Left lung (tissue), 10 donors: Measurements from ENCODE around the gene SELL. TPM values are rescaled to one million over a fixed set of nuclear protein-coding genes. Genes with fewer than 3 reads are reported as not detected.
A peak's percentile ranks its signal among the peaks of the same experiment; 100 is the strongest.

Experiments
- ATAC-seq: fragments of 200-7000 bp; cut with Tn5 transposase; one replicate; pipeline ENCODE4 v1.9.1; 2020; ENCODE audit warnings: moderate library complexity
- DNase-seq, 4 donors: peaks; one replicate each; pipeline ENCODE4 v3.0.0-alpha.2; 2013 to 2020
- H3K27ac ChIP-seq, 2 donors: fragments of 200-600 bp; sonication (generic) in 1 of 2; one replicate each; pipeline versions ENCODE4 v1.5.0 to v1.8.0; 2020 to 2021
- H3K27me3 ChIP-seq, 2 donors: fragments of 200-600 bp; sonication (generic) in 1 of 2; one replicate each; pipeline versions ENCODE4 v1.5.0 to v1.8.0; 2020 to 2021
- H3K36me3 ChIP-seq, 2 donors: fragments of 200-600 bp; sonication (generic) in 1 of 2; one replicate each; pipeline versions ENCODE4 v1.5.0 to v1.8.0; 2020 to 2021
- H3K4me1 ChIP-seq, 2 donors: fragments of 200-600 bp; one replicate each; pipeline ENCODE4 v1.8.0; 2021
- H3K4me3 ChIP-seq, 2 donors: fragments of 200-600 bp; sonication (generic) in 1 of 2; one replicate each; pipeline versions ENCODE4 v1.5.0 to v1.8.0; 2020 to 2021; ENCODE audit warnings: mild to moderate bottlenecking in 1 of 2
- H3K9me3 ChIP-seq, 2 donors: fragments of 200-600 bp; sonication (generic) in 1 of 2; one replicate each; pipeline versions ENCODE4 v1.5.0 to v1.8.0; 2020 to 2021
- CTCF ChIP-seq, 2 donors: fragments of 200-600 bp; sonication (generic) in 1 of 2; IDR thresholded peaks; one replicate each; pipeline versions ENCODE4 v1.5.0 to v1.8.0; 2021; ENCODE audit warnings: antibody characterized with exemption in 2 of 2
- intact Hi-C, 2 donors: fragments of 100-400 bp; cut with DNase I; formaldehyde crosslinking; loops; one replicate each; pipeline versions ENCODE4 v1.11.2 to v1.14.2; 2022
- polyA plus RNA-seq, 6 donors: library from polyadenylated mRNA; unstranded; fragments of 120-200 nt; gene quantifications; one replicate each; pipeline ENCODE4 v1.2.1, GENCODE V29; 2013; ENCODE audit not compliant: insufficient read length in 6 of 6
- total RNA-seq, 2 donors: library from RNA; stranded (reverse); fragmentation: NEBNext Ultra II Directional; extraction: Animal tissue kit (Norgen Biotek cat#: 25700); gene quantifications; one replicate each; pipeline ENCODE4 v1.2.1, GENCODE V29; 2021
- donor health status: DM: no; HTN: yes; CAD: no.
- donor health status: DM: no; HTN: no; CAD: no.

The SELL gene
- total and polyA plus RNA-seq, 8 donors = 2.6 to 59.2 (median 3.9) TPM

DNA sequence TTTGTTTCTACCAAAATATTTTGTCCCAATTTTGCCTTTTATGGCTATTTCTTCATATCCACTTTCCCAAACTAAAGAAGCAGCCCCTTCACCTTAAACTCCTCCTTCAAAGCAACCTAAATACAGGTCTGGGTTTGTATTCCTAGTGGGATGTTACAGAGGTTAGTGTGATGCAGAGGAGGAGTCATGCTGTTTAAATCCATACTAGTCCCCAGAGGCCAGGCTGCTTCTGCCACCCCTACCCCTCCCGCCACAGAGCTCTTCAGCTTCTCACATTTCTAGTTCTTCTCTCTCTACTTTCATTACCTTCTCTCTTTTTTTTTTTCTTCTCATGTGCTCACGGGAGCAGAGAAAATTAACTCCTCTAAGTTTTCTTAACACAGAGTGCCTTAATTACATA lies 29.3 kb downstream of the SELL start:
- no peak overlapping the region for H3K27ac ChIP-seq
- no peak for TF ChIP-seq CTCF (IDR thresholded peaks at IDR 0.05)
- intact Hi-C loops = no loop called here
- no peak overlapping the region for H3K4me3 ChIP-seq
- no peaks in the 10 kb centered on the region for H3K9me3 ChIP-seq
- ATAC-seq = no peak
- no peaks in the 10 kb centered on the region for H3K4me1 ChIP-seq
- no peaks in the 10 kb centered on the region for H3K27me3 ChIP-seq
- no peak for DNase-seq
- H3K36me3 ChIP-seq = no peaks in the 10 kb centered on the region

DNA sequence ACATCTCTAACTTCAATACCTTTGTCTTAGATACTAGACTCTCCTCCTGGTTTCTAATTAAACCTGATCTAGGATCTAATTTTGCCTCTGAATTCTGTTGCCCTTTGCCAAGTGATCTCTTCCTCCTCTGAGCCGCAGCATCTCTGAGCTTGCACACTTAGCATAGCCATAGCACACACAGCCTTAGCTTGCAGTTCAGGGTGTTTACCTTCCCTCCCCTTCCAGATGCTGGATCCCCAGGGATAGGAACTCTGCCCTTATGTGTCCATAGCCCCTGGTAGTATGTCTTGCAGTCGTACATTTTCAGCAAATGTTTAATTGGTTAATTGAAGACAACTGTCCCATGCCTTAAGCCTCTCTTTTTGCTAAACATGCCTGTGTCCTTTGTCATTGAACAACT lies 30.3 kb downstream of the SELL start:
- H3K4me3 ChIP-seq = no peak overlapping the region
- H3K27ac ChIP-seq = no peak overlapping the region
- no peaks in the 10 kb centered on the region for H3K9me3 ChIP-seq
- H3K36me3 ChIP-seq = no peaks in the 10 kb centered on the region
- intact Hi-C loops = no loop called here
- DNase-seq = no peak
- no peak for ATAC-seq
- no peak for TF ChIP-seq CTCF (IDR thresholded peaks at IDR 0.05)
- no peaks in the 10 kb centered on the region for H3K27me3 ChIP-seq
- peaks cover 0 to under 1% of the 10 kb centered on the region in 2 donors for H3K4me1 ChIP-seq

DNA sequence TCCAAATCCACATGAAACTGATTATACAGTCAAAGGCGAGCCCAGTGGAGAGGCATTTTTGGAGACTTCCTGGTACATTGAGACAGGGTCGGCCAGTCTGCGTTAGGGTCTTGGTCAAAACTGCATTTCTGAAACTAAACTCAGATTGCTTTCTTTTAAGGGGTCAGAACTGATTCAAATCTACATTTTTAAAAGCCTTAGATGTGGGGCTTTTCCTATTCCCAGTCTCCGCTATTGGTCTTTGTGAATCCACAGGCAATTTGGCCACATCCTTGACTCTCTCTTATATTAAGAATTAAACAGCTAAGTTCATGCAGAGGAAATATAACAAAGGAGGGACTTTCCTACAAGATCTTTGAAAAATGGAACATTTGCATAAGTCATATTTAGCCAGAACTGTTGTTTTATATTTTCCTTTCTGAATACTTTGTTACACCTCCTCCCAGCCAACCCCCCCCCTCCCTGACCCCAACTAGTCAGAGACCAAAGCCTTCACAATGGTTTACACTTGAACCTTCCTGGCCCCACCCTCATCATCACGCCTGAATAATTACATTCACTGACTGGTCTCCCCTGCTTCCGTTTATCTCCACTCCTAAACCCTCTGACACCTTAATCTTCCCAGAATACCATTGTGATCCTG lies 30.9 kb downstream of the SELL start:
- intact Hi-C loops = no loop called here
- Histone ChIP-seq H3K36me3 (no peaks in the 10 kb centered on the region), H3K4me1 (peaks cover 0 to 5% of the 10 kb centered on the region in 2 donors), H3K27ac (no peak overlapping the region), H3K4me3 (no peak overlapping the region), H3K9me3 (no peaks in the 10 kb centered on the region), H3K27me3 (no peaks in the 10 kb centered on the region)
- no peak for ATAC-seq
- TF ChIP-seq CTCF (IDR thresholded peaks at IDR 0.05) = no peak
- DNase-seq = no peak

- no peak for ATAC-seq
- Histone ChIP-seq H3K4me3 (no peak overlapping the region), H3K27ac (no peak overlapping the region), H3K27me3 (no peaks in the 10 kb centered on the region), H3K36me3 (no peaks in the 10 kb centered on the region), H3K9me3 (no peaks in the 10 kb centered on the region), H3K4me1 (peaks cover 0 to 5% of the 10 kb centered on the region in 2 donors)
- no peak for TF ChIP-seq CTCF (IDR thresholded peaks at IDR 0.05)
- intact Hi-C loops = no loop called here
- DNase-seq = no peak
Measured at GRCh38 chr1:169679692-169680091, 31.7 kb downstream of the SELL start.

DNA sequence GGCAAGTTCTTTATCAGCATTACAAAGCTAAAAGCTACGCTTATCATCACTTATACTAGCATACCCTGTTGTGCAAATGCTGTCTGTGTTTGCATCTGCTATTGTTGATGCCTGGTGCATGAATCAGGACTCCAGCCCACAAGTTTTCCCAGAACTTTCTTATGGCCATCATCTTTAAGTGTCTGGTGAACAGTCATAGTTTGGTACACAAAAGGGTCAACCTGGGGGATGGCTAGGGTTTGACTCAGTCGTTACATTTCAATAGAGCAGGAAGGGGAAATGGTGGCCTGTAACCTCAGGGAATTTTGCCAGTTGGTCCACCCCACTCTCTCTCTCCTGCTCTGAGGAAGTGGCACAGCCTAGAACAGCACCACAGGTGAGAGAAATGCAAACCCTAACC lies 35.4 kb downstream of the SELL start:
- no peak for TF ChIP-seq CTCF (IDR thresholded peaks at IDR 0.05)
- DNase-seq = no peak
- peak; percentile 62 for ATAC-seq

More for the DNA sequence above, 35.4 kb downstream of the SELL start:
- Histone ChIP-seq H3K36me3 (no peaks in the 10 kb centered on the region), H3K9me3 (peaks cover 0 to 2% of the 10 kb centered on the region in 2 donors), H3K4me1 (peaks cover 0 to 5% of the 10 kb centered on the region in 2 donors), H3K27me3 (no peaks in the 10 kb centered on the region), H3K4me3 (no peak overlapping the region), H3K27ac (no peak overlapping the region)
- intact Hi-C loops = no loop called here
